ENCODE measurements around the gene LCE1B. TPM values are rescaled to one million over a fixed set of nuclear protein-coding genes. Genes with fewer than 3 reads are reported as not detected.

Gene LCE1B
- polyA plus RNA-seq, 1 donor (not counting 4 experiments of a cell fraction or from before 2014, with no cell fraction given), result 0.34 TPM

- no peak overlapping the region for H3K27ac ChIP-seq (ENCODE audit: control insufficient read depth, insufficient read depth, low read length)
- dilution Hi-C loops (cut with MboI; ENCODE audit: extremely low pct_ligation_motif_present, low sequenced_read_pairs), result no loop called here
- no peaks in the 10 kb centered on the region for H3K36me3 ChIP-seq (ENCODE audit: control insufficient read depth in 2 of 2, extremely low read depth in 1 of 2, insufficient read depth in 2 of 2, low read length in 2 of 2)
- no peak overlapping the region for H3K9ac ChIP-seq (ENCODE audit: control insufficient read depth, extremely low read depth, insufficient read depth, low read length)
- FAIRE-seq, result no peak
- H2AFZ ChIP-seq (ENCODE audit: control insufficient read depth, low read length), result no peak overlapping the region
- no peaks in the 10 kb centered on the region for H3K79me2 ChIP-seq (ENCODE audit: control insufficient read depth, insufficient read depth, low read length)
- no peak for TF ChIP-seq CTCF (optimal IDR thresholded peaks at IDR 0.05 in 1 of 3, IDR thresholded peaks at IDR 0.05 in 1 of 3, conservative IDR thresholded peaks at IDR 0.05 in 1 of 3; ENCODE audit: extremely low read depth in 1 of 3, insufficient read depth in 2 of 3, low read length in 3 of 3)
- TF ChIP-seq EZH2 (IDR thresholded peaks at IDR 0.05; ENCODE audit: low read length), result no peak
- H3K27me3 ChIP-seq (ENCODE audit: control insufficient read depth, extremely low read depth, insufficient read depth, low read length), result no peaks in the 10 kb centered on the region
- H3K9me3 ChIP-seq (ENCODE audit: control insufficient read depth, low read depth, low read length), result no peaks in the 10 kb centered on the region
- no peaks in the 10 kb centered on the region for H3K9me1 ChIP-seq (ENCODE audit: control insufficient read depth, extremely low read depth, insufficient read depth, low read length)
- H3K4me3 ChIP-seq (ENCODE audit: control insufficient read depth in 2 of 3, extremely low read depth in 1 of 3, insufficient read depth in 2 of 3, low read depth in 1 of 3, low read length in 3 of 3), result no peak overlapping the region
- H3K4me2 ChIP-seq (ENCODE audit: control insufficient read depth, extremely low read depth, insufficient read depth, low read depth, low read length), result no peak overlapping the region
- H4K20me1 ChIP-seq (ENCODE audit: control insufficient read depth, extremely low read depth, insufficient read depth, low read length), result no peaks in the 10 kb centered on the region
- DNase-seq (ENCODE audit: low read depth, low spot score), result no peak
- H3K4me1 ChIP-seq (ENCODE audit: control insufficient read depth, extremely low read depth, insufficient read depth, low read length), result no peaks in the 10 kb centered on the region
Measured at GRCh38 chr1:152823294-152823693, 11.5 kb downstream of the LCE1B start.

GRCh38 chr1:152824964-152825363 lies 13.2 kb downstream of the LCE1B start:
- H2AFZ ChIP-seq (ENCODE audit: control insufficient read depth, low read length), result no peak overlapping the region
- H3K4me1 ChIP-seq (ENCODE audit: control insufficient read depth, extremely low read depth, insufficient read depth, low read length), result no peaks in the 10 kb centered on the region
- no peaks in the 10 kb centered on the region for H3K9me3 ChIP-seq (ENCODE audit: control insufficient read depth, low read depth, low read length)
- H3K27me3 ChIP-seq (ENCODE audit: control insufficient read depth, extremely low read depth, insufficient read depth, low read length), result no peaks in the 10 kb centered on the region
- no peak overlapping the region for H3K9ac ChIP-seq (ENCODE audit: control insufficient read depth, extremely low read depth, insufficient read depth, low read length)
- H4K20me1 ChIP-seq (ENCODE audit: control insufficient read depth, extremely low read depth, insufficient read depth, low read length), result no peaks in the 10 kb centered on the region
- H3K79me2 ChIP-seq (ENCODE audit: control insufficient read depth, insufficient read depth, low read length), result no peaks in the 10 kb centered on the region
- no peaks in the 10 kb centered on the region for H3K9me1 ChIP-seq (ENCODE audit: control insufficient read depth, extremely low read depth, insufficient read depth, low read length)
- no peaks in the 10 kb centered on the region for H3K36me3 ChIP-seq (ENCODE audit: control insufficient read depth in 2 of 2, extremely low read depth in 1 of 2, insufficient read depth in 2 of 2, low read length in 2 of 2)
- FAIRE-seq (peak; percentile 73), DNase-seq (ENCODE audit: low read depth, low spot score) (no peak)
- H3K27ac ChIP-seq (ENCODE audit: control insufficient read depth, insufficient read depth, low read length), result no peak overlapping the region
- dilution Hi-C loops (cut with MboI; ENCODE audit: extremely low pct_ligation_motif_present, low sequenced_read_pairs), result no loop called here
- TF ChIP-seq CTCF (optimal IDR thresholded peaks at IDR 0.05 in 1 of 3, IDR thresholded peaks at IDR 0.05 in 1 of 3, conservative IDR thresholded peaks at IDR 0.05 in 1 of 3; ENCODE audit: extremely low read depth in 1 of 3, insufficient read depth in 2 of 3, low read length in 3 of 3), result no peak
- TF ChIP-seq EZH2 (IDR thresholded peaks at IDR 0.05; ENCODE audit: low read length), result no peak
- no peak overlapping the region for H3K4me2 ChIP-seq (ENCODE audit: control insufficient read depth, extremely low read depth, insufficient read depth, low read depth, low read length)
- H3K4me3 ChIP-seq (ENCODE audit: control insufficient read depth in 2 of 3, extremely low read depth in 1 of 3, insufficient read depth in 2 of 3, low read depth in 1 of 3, low read length in 3 of 3), result no peak overlapping the region
